ENCODE measurements around the gene PGLYRP1. TPM values are rescaled to one million over a fixed set of nuclear protein-coding genes. Genes with fewer than 3 reads are reported as not detected.

Gene PGLYRP1
- total and polyA plus RNA-seq, 7 donors, result 0.08 to 0.76 TPM; not detected in 5

GRCh38 chr19:45998834-45999233, 24.0 kb downstream of the PGLYRP1 start:
- DNase-seq (no peak), ATAC-seq (no peak)
- Histone ChIP-seq H3K9me3 (no peaks in the 10 kb centered on the region), H3K36me3 (ENCODE audit: insufficient read depth in 1 of 2, low read depth in 1 of 2) (peaks cover 0 to 10% of the 10 kb centered on the region in 2 donors), H3K27ac (no peak overlapping the region), H3K4me1 (no peaks in the 10 kb centered on the region), H3K27me3 (ENCODE audit: insufficient read depth in 3 of 3, low read length in 2 of 3) (peaks cover 0 to 10% (median 9%) of the 10 kb centered on the region in 3 donors), H3K4me3 (no peak overlapping the region)
- TF ChIP-seq, protein P1, sequence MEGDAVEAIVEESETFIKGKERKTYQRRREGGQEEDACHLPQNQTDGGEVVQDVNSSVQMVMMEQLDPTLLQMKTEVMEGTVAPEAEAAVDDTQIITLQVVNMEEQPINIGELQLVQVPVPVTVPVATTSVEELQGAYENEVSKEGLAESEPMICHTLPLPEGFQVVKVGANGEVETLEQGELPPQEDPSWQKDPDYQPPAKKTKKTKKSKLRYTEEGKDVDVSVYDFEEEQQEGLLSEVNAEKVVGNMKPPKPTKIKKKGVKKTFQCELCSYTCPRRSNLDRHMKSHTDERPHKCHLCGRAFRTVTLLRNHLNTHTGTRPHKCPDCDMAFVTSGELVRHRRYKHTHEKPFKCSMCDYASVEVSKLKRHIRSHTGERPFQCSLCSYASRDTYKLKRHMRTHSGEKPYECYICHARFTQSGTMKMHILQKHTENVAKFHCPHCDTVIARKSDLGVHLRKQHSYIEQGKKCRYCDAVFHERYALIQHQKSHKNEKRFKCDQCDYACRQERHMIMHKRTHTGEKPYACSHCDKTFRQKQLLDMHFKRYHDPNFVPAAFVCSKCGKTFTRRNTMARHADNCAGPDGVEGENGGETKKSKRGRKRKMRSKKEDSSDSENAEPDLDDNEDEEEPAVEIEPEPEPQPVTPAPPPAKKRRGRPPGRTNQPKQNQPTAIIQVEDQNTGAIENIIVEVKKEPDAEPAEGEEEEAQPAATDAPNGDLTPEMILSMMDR (IDR thresholded peaks at IDR 0.05), result no peak
- 91 to 93% (median 92%) methylated on average over 4 of the region's 4 CpGs for WGBS, 3 donors
- intact Hi-C loops (cut with DNase I), result loop anchor here (5.0 kb wide), 2 partner anchors 72 to 112 kb away; partner anchors contain the start of gene IRF2BP1 (in 1 of the 2)

DNA sequence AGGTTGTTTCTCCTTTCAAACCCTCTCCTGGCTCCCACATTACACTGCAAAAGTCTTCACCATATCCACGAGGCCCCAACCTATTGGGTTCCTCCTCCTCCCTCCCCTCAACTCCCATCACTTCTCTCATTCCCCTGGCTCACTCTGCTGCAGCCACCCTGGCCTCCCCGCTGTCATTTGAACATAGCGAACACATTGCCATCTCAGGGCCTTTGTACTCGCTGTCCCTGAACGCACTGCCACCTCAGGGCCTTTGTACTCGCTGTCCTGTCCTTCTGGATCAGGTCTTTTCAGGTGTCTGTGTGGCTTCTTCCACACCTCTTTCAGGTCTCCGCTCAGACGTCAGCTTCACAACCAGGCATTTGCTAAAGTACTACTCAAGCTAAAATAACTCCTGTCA, 25.9 kb downstream of the PGLYRP1 start:
- ATAC-seq (no peak), DNase-seq (no peak)
- H3K4me3 ChIP-seq, result no peak overlapping the region
- TF ChIP-seq, protein P1 (IDR thresholded peaks at IDR 0.05), result no peak
- H3K9me3 ChIP-seq, result no peaks in the 10 kb centered on the region
- intact Hi-C loops (cut with DNase I), result loop anchor here (5.0 kb wide), 2 partner anchors 70 to 110 kb away; partner anchors contain the start of gene IRF2BP1 (in 1 of the 2)
- WGBS, 3 donors, result 82 to 86% (median 84%) methylated on average over 8 of the region's 8 CpGs
- no peaks in the 10 kb centered on the region for H3K4me1 ChIP-seq
- H3K27me3 ChIP-seq (ENCODE audit: insufficient read depth in 3 of 3, low read length in 2 of 3), result peaks cover 0 to 10% (median 9%) of the 10 kb centered on the region in 3 donors
- peaks cover 0 to 10% of the 10 kb centered on the region in 2 donors for H3K36me3 ChIP-seq (ENCODE audit: insufficient read depth in 1 of 2, low read depth in 1 of 2)
- no peak overlapping the region for H3K27ac ChIP-seq

DNA sequence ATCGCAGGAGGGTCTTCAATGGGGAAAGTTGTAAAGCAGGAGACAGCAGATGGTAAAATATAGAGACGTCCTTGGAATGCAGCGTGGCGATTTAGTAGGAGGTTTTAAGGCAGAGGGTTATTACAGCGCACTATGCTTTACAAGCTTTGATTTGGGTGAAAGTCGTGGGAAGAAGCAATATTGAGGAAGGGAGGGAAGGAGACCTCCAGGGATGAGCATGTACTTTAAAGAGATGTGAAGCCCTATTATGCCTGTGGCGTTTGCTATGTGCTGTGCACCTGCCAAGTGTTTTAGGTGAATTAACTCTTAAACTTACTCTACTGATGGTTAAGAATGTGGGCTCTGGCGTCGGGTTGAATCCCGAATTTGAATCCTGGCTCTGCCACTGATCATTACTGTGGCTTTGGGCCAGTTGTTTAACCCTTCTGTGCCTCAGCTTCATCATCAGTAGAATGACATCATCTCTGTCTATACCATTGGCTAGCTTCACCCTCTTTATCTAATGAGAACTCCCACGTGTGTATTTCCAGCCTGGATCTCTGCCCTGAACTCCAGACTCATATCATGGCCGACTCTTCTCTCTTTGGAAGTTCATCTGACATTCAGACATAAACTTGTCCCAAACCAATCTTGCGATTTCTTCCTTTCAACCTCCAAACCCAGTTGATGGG, 27.0 kb downstream of the PGLYRP1 start:
- DNase-seq (no peak), ATAC-seq (no peak)
- Histone ChIP-seq H3K4me3 (peak overlapping the region; percentile 75), H3K9me3 (no peaks in the 10 kb centered on the region), H3K27ac (peak overlapping the region; percentile 81), H3K4me1 (no peaks in the 10 kb centered on the region), H3K36me3 (ENCODE audit: insufficient read depth in 1 of 2, low read depth in 1 of 2) (peaks cover 0 to 10% of the 10 kb centered on the region in 2 donors), H3K27me3 (ENCODE audit: insufficient read depth in 3 of 3, low read length in 2 of 3) (peaks cover 0 to 11% (median 9%) of the 10 kb centered on the region in 3 donors)
- TF ChIP-seq, protein P1 (IDR thresholded peaks at IDR 0.05), result no peak
- WGBS, 3 donors, result 10 to 13% (median 12%) methylated on average over 13 of the region's 13 CpGs
- intact Hi-C loops (cut with DNase I), result loop anchor here (5.0 kb wide), 2 partner anchors 69 to 109 kb away; partner anchors contain the start of gene IRF2BP1 (in 1 of the 2)

- peak; percentile 98 to 99 (median 98) for ATAC-seq
- peaks cover 0 to 7% (median 7%) of the 10 kb centered on the region in 3 donors for H3K27me3 ChIP-seq (ENCODE audit: insufficient read depth in 3 of 3, low read length in 2 of 3)
- intact Hi-C loops (cut with DNase I), result loop anchor here (5.0 kb wide), 2 partner anchors 68 to 108 kb away; partner anchors contain the start of gene IRF2BP1 (in 1 of the 2)
- H3K4me3 ChIP-seq, result peak within 1 kb of the TSS; percentile 75
- TF ChIP-seq, protein P1 (IDR thresholded peaks at IDR 0.05), result no peak
- H3K36me3 ChIP-seq (ENCODE audit: insufficient read depth in 1 of 2, low read depth in 1 of 2), result peaks cover 0 to 10% of the 10 kb centered on the region in 2 donors
- H3K4me1 ChIP-seq, result no peaks in the 10 kb centered on the region
- H3K27ac ChIP-seq, result peak within 1 kb of the TSS; percentile 81
- peak; percentile 91 to 96 for DNase-seq
- WGBS, 3 donors, result 0 to 1% (median 0%) methylated on average over 34 of the region's 34 CpGs
- no peaks in the 10 kb centered on the region for H3K9me3 ChIP-seq
Observed at GRCh38 chr19:45994998-45995714, 27.7 kb downstream of the PGLYRP1 start, which contains the start of gene CCDC61. CCDC61 (plus strand) TSS chr19:45995467; CDS start chr19:46003019, 7,552 bp downstream.

Measured in psoas muscle (tissue), 8 donors.